Measurements from ENCODE around the gene NPVF. TPM values are rescaled to one million over a fixed set of nuclear protein-coding genes. Genes with fewer than 3 reads are reported as not detected.

The NPVF gene
- polyA plus RNA-seq, 4 donors: not detected

DNA sequence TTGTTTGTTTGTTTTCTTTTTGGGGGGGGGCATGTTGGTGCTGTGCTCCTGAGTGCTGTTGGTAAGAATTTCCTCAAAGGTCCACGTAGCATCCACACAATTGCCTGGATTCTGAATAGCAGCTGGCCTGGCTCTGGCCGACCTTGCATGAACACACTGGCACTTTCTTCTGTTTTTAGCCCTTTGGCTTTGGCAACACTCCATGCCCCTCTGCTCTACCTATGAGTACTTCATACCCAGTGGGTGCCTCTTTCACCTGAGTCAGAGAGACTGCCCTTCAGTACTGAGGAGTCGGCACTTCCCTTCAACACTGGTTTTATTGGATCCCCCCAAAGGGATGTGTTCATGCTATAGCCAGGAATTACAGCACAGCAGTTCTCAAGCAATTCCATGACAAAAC lies 7.2 kb upstream of the NPVF start:
- DNase-seq (ENCODE audit: low read depth in 4 of 4, low spot score in 3 of 4): no peak

DNA sequence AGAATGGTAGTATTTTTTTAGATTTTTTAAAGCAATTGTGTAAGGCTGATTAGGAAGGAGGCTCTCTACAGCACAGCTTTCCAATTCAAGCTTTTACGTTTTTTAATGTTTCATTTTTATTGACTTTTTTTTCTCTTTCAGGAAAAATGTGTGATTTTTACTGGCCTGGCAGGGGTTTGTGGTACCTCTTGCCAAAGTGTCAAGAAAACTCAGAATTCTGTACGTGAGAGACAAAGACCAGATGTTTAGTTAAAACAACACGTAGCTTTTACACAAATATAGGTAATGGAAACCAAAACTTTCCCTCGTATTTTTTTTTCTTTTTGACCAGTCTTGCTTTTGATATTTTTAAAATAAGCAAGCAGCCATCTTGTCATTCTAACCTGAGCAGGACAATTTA lies 6.0 kb upstream of the NPVF start:
- no peak for DNase-seq (ENCODE audit: low read depth in 4 of 4, low spot score in 3 of 4)

DNA sequence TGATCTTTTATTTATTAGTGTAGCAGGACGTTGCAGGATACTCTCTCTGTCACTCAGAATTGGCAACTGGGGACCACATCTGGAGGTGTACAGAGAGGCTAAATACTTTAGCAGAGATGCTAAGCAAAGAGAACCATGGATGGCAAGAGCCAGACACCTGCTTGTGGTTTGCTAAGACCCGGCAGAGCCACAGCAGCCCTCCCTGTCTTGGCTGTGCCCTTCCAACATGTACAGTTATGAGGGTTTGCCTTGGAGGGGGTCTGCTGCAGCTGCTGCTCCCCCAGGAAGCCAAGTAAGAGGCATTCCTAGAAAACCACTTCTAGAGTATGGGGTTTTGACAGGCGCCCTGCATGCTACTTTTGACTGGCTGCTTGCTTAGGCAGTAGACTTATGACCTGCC lies 5.1 kb downstream of the NPVF start:
- no peak for DNase-seq (ENCODE audit: low read depth in 4 of 4, low spot score in 3 of 4)

DNA sequence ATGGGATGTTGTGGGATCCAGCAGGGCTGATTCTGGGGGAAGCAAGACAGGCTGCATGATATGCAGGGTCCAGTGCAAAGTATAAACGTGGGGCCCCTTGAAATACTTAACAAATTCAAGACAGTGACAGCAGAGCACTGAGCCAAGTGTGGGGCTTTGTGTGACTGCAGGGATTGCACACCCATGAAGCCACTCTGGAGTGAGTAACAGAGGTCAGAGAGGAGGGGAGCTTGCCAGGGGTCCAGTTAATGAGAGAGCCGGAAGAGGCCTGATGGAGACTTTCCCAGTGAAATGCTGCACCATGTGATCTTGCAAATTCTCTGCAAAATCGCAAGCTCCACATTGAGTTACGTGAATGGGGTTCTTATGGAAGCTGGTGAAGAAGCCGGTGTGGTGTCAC lies 5.6 kb downstream of the NPVF start:
- no peak for DNase-seq (ENCODE audit: low read depth in 4 of 4, low spot score in 3 of 4)

DNA sequence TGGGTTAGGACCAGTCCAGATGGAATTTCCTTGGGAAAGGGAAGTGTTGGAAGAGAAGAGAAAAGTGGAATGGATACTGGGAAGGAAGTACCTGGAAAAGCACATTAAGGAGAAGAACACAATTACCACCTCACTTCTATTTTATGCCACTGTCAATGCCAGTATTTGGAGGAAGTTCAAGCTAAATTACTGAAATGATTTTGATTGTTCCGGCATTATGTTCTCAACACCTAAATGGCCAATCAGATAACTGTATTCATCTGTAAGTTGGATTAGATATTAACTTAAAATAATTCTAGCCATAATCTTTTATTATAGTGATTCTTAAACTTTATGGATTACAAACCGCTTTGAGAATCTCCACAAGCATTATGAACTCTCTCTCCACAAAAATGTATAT lies 7.3 kb downstream of the NPVF start:
- DNase-seq (ENCODE audit: low read depth in 4 of 4, low spot score in 3 of 4): no peak

DNA sequence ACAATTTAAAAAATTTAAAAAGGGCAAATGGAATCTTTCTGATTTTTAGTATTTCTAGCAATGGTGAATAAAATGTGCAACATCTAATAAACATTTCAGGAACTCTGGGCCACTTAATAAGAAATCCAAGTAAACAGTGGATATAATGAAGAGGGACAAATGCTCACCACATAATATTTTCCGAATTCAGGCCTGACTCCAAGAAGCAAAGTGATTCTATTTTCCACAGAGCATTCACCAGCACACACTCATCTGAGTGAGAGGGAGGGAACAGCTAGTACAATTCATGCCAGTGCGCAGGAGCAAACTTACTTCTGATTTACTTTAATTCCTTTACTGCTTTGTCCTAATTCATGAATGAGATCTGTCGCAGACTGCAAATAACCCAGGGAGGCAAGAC lies 10.1 kb downstream of the NPVF start:
- no peak for DNase-seq (ENCODE audit: low read depth in 4 of 4, low spot score in 3 of 4)

DNA sequence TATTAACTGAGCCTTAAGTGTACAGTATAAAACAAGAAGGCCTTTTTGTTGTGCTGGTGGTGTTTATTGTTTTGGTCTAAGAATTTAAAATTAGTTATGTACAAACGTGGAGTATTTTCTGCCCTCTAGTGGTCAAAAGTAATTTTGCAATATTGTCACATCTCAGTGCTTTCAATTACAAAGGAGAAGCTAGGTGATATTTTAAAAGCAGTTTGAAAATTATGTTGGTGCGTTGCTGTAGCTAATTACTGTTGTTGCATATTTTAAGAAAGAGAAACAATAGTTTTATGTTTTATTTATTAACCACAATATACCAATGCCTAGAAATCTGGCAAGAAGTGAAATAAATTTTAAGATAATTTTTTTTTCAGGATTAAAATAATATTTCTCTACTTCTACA lies 11.4 kb downstream of the NPVF start:
- DNase-seq (ENCODE audit: low read depth in 4 of 4, low spot score in 3 of 4): peak; percentile 23 to 54 (median 36)

DNA sequence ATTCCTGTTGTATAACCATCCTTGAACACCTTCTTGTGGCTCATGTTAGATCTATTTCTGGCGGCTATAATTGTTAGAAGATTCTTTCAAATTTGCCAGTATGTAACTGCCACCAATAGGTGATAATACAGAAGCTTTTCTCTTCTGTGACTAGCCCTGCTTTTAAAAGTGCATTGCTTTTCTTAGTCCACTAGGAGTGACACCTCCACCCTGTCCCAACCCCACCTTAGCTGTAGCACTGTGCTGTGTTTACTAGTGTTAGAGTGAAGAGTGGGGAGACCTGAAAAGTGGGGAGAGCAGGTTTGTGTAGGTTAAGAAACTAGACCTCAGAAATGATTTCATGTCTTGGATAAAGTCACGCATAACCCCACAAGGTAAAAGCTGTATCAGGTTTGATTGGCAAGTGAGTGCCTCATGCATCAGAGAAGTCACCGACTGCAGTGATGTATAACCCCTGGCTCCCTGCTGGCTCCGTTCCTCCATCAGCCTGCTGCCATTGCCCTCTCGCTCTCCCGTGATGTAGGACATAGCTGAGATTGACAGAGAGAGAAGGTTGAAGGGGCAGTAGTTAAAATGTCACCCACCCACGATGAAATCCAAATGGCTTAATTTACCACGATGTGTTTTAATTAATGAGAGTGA lies 12.5 kb downstream of the NPVF start:
- DNase-seq (ENCODE audit: low read depth in 4 of 4, low spot score in 3 of 4): no peak

DNA sequence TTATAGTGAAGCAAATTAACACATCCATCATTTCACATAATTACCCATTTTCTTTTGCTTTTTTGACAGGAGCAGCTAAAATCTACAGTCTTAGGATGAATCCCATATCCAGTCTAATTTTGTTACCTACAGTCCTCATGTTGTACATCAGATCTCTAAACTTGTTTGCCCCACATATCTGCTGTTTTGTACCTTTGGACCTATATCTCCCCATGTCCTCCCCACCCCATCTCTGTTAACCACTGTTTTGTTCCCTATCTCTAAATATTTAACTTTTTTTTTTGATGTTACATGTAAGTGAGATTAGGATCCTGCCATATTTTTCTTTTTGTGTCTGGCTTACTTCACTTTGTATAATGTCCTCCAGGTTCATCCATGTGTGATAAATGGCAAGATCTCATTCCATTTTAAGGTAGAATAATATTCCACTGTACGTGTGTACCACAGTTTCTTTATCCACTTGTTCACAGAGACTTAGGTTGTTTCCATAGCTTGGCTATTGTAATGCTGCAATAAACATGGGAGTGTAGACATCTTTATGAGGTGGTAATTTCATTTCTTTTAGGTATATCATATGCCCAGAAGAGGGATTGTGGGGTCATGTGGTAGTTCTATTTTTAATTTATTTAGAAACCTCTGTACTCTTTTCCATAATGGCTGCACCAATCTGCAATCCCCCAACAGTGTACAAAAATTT lies 19.6 kb downstream of the NPVF start:
- DNase-seq (ENCODE audit: low read depth in 4 of 4, low spot score in 3 of 4): no peak

DNA sequence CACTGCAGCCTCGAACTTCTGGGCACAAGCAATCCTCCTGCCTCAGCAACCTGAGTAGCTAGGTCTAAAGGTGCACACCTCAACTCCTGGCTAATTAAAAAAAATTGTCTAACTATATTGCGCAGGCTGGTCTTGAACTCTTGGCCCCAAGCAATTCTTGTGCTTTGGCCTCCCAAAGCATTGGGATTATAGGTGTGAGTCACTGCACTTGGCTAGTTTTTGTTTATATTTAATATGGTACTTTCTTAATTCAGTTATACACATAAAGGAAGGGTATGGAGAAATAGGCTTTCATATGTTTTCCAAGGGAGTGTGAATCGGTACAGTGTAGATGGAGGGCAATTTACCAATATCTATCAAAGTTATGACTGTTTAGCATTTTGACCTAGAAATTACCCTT lies 20.4 kb downstream of the NPVF start:
- no peak for DNase-seq (ENCODE audit: low read depth in 4 of 4, low spot score in 3 of 4)

DNA sequence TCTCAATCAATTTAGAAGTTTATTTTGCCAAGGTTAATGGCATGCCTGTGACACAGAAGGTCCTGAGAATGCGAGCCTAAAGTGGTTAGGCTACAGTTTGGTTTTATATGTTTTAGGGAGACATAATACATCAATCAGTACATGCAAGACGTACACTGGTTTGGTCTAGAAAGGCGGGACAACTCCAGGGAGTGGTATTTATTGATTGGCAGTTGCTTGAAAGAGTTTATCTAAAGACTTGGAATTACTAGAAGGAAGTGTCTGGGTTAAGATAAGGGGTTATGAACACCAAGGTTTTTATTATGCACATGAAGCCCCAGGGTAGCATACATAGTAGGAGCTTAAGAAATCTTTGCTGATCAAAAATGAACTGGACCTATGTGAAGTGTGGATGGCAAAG lies 21.5 kb downstream of the NPVF start:
- no peak for DNase-seq (ENCODE audit: low read depth in 4 of 4, low spot score in 3 of 4)

DNA sequence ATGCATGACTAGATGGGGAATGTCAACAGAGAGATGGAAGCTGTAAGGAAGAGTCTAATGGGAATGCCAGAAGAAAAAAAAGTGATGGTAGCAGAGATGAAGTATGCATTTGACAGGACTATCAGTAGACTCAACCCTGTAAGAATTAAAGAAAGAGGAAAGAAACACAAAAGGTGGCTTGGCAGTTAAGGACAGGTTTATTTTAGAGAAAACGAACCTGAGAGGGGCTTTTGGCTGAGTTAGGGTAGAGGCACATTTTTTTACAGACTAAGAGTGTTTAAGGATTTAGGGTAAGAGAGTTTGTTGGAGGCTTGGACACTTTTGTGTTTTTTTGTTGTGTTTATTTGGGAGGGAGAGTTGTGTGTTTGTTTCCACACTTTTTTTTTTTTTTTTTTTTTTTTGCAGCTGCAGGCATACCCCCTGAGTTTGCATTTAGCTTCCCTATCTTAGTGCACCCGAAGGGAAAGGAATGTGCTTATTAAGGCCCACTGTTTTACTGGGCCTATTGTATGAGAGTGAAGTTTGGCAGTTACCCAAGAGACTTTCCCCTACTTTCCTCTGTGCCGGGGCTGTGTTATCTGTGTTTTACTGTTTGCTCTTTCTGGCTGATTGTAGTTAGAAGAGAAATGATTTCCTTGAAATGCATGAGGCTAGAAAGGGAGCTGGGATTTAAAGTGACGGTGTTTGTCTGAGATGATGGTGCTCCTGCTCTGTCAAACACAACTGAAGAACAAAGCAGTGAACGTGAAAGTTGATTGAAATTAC lies 32.0 kb downstream of the NPVF start:
- DNase-seq (ENCODE audit: low read depth in 4 of 4, low spot score in 3 of 4): no peak

DNA sequence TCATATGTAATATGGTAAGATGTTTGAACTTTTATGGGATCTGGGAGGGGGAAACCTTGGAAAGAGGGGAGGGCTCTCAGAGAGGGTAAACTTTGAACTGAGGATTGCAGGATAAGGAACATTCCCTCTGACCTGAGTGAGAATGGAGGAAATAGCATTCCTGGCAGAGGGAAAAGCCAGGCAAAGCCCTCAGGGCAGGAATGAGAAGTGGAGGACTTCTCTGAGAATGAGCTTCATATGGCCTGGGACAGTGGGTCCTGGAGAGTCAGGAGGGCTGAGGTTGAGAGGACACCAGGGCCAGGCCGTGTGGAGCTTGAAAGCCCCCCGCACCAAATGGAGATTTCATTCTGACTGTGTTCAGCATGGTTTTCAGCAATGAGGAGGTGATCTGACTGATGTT lies 34.2 kb downstream of the NPVF start:
- DNase-seq (ENCODE audit: low read depth in 4 of 4, low spot score in 3 of 4): no peak

DNA sequence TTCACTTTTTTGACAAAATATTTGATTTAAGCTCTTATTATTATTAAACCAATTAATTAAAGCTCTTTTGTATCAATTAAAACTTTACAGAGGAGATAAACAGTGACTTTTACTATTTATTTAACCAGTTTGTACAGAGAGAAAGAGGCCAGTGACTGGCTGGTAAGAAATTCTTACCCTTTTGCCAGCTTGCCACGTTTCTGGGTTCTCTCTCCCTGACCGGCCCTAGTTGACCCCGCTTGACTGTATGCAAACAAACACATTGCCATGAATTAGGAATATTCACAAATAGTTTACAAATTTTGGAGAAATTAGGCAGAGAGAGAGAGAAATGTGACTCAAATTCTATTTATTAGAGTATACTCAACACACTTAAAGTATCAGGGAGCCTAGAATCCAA lies 36.2 kb downstream of the NPVF start:
- no peak for DNase-seq (ENCODE audit: low read depth in 4 of 4, low spot score in 3 of 4)

DNA sequence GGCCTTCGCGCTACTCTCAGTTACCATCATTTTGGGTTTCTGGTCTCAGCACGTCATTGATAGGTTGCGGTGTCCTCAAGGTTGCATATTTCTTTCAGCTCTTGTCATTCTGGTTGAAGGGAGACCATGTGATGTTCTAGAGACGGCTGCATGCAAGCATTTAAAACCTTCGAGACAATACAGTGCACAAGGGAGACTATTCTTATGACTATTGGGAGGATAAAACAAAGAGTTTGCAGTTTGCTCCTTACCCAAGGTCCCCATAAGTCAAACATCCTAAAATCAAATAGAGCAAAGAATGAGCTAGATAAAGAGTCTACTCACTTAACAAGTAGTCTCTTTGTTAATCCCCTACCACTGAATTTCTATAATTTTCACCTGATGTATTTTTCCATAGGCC lies 39.1 kb downstream of the NPVF start:
- DNase-seq (ENCODE audit: low read depth in 4 of 4, low spot score in 3 of 4): no peak

DNA sequence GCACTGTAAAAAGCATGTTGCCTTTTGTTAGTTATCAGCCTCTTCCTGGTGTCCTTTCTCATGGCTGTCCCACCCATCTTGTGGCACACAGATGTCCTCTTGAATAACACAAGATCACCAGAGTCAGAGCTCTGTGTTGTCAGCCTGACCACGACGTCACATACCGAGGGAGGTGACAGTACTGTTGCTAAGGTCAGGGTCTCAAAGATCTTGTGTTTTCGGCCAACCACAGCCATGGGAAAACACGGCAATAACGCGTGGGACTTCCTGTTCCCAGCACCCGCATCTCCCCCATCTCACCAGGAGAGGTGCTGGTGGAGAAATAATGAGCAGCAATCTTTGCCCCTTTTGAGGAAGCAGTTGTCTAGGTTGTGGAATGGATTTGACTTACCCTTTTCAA lies 40.4 kb downstream of the NPVF start:
- DNase-seq (ENCODE audit: low read depth in 4 of 4, low spot score in 3 of 4): no peak

DNA sequence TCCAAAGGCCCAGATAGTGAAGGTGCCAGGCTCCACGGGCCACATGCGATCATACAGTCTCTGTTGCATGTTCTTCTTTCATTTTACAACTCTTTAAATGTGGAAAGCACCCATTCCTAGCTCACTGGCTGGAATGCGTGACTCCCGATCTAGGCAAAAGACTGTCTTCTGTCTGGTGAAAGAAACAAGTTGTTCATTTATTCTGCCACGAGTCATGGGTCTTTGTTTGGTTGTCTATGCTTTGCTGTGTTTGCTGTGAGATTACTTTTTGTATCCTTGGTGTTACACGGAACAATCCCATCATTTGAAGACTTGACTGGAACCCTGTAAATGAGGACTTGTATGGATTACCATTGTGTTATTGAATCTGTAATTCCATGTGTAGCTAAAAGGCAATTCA lies 41.9 kb downstream of the NPVF start:
- no peak for DNase-seq (ENCODE audit: low read depth in 4 of 4, low spot score in 3 of 4)

DNA sequence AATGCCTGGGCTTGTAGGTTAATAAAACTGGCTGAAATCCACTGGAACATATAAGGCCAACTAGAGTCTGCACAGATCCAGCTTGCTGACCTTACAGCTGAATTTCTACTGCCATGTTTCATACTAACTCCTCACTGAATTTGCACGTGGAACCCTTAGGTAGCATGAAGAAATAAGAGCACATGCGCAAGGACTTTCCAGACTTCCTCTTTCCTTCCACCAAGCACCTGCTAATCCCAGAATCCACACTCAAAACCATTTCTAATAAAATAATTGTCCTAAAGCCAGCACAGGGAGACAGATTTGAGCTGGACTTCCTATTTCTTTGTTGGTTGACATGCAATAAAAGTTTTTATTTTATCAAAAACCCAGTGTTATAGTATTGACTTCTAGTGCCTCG lies 46.8 kb downstream of the NPVF start:
- DNase-seq (ENCODE audit: low read depth in 4 of 4, low spot score in 3 of 4): no peak

DNA sequence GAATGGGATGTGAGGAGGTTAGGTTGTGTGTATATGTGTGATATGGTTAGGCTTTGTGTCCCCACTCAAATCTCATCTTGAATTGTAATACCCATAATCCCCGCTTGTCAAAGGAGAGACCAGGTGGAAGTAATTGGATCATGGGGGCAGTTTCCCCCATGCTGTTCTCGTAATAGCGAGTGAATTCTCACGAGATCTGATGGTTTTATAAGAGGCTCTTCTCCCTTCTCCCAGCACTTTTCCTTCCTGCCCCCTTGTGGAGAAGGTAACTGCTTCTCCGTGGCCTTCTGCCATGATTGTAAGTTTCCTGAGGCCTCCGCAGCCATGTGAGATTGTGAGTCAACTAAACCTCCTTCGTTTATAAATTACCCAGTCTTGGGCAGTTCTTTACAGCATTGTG lies 47.3 kb downstream of the NPVF start:
- no peak for DNase-seq (ENCODE audit: low read depth in 4 of 4, low spot score in 3 of 4)

DNA sequence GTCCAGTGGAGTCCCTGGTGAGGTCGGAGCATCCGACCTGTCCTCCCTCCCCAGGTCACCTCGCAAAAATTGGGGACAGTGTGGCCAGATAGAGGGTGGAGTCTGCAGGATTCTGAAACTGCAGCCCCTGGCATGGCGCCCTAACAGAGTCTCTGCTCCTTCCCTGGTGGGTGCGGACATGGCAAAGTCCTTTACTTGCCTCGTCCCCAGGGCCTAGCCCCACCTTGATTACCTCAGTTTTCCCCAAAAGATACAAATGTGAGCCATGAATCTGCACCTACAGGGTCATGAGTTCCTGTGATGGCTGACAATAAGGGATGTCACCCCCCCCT lies 47.7 kb downstream of the NPVF start:
- DNase-seq (ENCODE audit: low read depth in 4 of 4, low spot score in 3 of 4): no peak

DNA sequence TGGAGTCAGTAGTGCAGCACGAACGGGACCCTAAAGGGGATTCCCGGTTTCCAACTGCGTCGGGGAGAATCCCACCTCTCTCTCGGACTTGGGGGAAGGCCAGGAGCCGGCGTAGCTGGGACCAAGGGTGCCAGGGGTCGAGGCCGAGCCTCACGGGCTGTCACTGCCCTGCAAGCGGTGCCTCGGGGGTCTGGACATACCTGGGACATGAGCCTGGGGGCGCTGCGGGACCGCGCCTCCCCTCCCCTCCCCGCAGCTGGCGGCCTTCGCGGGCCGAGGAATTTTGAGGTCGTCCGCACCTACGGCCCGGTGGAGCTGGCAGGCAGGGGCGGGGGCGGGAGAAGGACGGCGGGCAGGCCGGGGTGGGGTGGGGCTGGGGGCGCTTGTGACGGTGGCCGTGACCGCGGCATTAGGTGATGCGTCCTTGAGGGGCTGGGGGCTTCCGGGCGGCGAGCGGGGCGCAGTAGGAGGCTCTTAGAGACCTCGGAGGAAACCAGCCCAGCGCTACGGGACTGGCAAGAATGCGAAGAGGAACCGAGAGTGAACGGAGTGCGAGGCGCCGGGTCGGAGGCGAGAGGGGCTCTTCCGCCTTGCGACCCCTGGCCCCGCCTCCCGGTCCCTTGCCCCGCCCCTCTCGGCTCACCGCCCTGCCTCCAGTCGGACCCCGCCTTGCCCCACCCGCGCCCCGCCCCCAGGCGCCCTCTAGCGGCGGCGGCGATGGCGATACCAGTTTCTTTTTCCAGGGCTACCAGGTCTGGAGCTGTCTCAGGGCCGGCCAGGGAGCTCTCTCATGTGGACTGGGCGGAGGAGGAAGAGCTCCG lies 48.3 kb downstream of the NPVF start:
- DNase-seq (ENCODE audit: low read depth in 4 of 4, low spot score in 3 of 4): peak; percentile 63 to 76 (median 68)
